ENCODE data around the gene CLVS2. TPM values are rescaled to one million over a fixed set of nuclear protein-coding genes. Genes with fewer than 3 reads are reported as not detected.

Gene CLVS2
- total RNA-seq, 4 donors from 2014 or later = not detected

- no peak for DNase-seq (ENCODE audit: low spot score)
- TF ChIP-seq CTCF (IDR thresholded peaks at IDR 0.05) = no peak
- ATAC-seq (ENCODE audit: low FRiP score) = no peak
Measured at GRCh38 chr6:123117145-123117908, 121.3 kb downstream of the CLVS2 start.

GRCh38 chr6:123118811-123119210 lies 122.8 kb downstream of the CLVS2 start:
- ATAC-seq (ENCODE audit: low FRiP score) (no peak), DNase-seq (ENCODE audit: low spot score) (no peak)
- no peak for TF ChIP-seq CTCF (IDR thresholded peaks at IDR 0.05)

Other genes with a start within 250 kb of the CLVS2 start
- gene FABP7, start 216.5 kb upstream of the CLVS2 start, total RNA-seq = not detected
- 10 to 100 TPM in 3 of 4 donors, 1 to 10 TPM in 1; 5.8 to 19.1 (median 15.1) TPM for gene SMPDL3A, start 207.0 kb upstream of the CLVS2 start, total RNA-seq